Fibroblast of skin of right biceps (primary cell): ENCODE data around the gene FILIP1.
A peak's percentile ranks its signal among the peaks of the same experiment; 100 is the strongest.

Experiments
- DNase-seq: peaks from one replicate; pipeline ENCODE4 v3.0.0-alpha.2; 2013

FILIP1 gene

GRCh38 chr6:75493400-75494064 lies at the start of gene FILIP1:
TSS of gene FILIP1 (minus strand) at chr6:75493800. CDS start at chr6:75414972, 78,828 bp downstream.
- DNase-seq, result peak; percentile 43

- no peak for DNase-seq
Observed at GRCh38 chr6:75543311-75543710, 49.7 kb upstream of the FILIP1 start.

- no peak for DNase-seq
Observed at GRCh38 chr6:75539136-75539535, 45.5 kb upstream of the FILIP1 start.

GRCh38 chr6:75532521-75532920 lies 38.9 kb upstream of the FILIP1 start:
- DNase-seq, result no peak

- no peak for DNase-seq
Observed at GRCh38 chr6:75531174-75531573, 37.6 kb upstream of the FILIP1 start.

- peak; percentile 46 for DNase-seq
Observed at GRCh38 chr6:75530696-75531095, 37.1 kb upstream of the FILIP1 start.

- DNase-seq, result peak; percentile 5
Observed at GRCh38 chr6:75528423-75528822, 34.8 kb upstream of the FILIP1 start.

GRCh38 chr6:75526502-75527127 lies 33.0 kb upstream of the FILIP1 start:
- DNase-seq, result peak; percentile 69

- DNase-seq, result no peak
Observed at GRCh38 chr6:75525682-75526081, 32.1 kb upstream of the FILIP1 start.

- peak; percentile 85 for DNase-seq
Observed at GRCh38 chr6:75524322-75524972, 30.8 kb upstream of the FILIP1 start.

GRCh38 chr6:75516757-75517156 lies 23.2 kb upstream of the FILIP1 start:
- DNase-seq, result no peak

GRCh38 chr6:75512591-75512990 lies 19.0 kb upstream of the FILIP1 start:
- no peak for DNase-seq

- no peak for DNase-seq
Observed at GRCh38 chr6:75505424-75505823, 11.8 kb upstream of the FILIP1 start.

- peak; percentile 17 for DNase-seq
Observed at GRCh38 chr6:75504465-75505222, 11.0 kb upstream of the FILIP1 start.

- peak; percentile 2 for DNase-seq
Observed at GRCh38 chr6:75503291-75503690, 9.7 kb upstream of the FILIP1 start.

- DNase-seq, result no peak
Observed at GRCh38 chr6:75502884-75503283, 9.3 kb upstream of the FILIP1 start.

- DNase-seq, result no peak
Observed at GRCh38 chr6:75501756-75502155, 8.2 kb upstream of the FILIP1 start.

- DNase-seq, result no peak
Observed at GRCh38 chr6:75499640-75500039, 6.0 kb upstream of the FILIP1 start.

GRCh38 chr6:75498862-75499261 lies 5.3 kb upstream of the FILIP1 start:
- no peak for DNase-seq

GRCh38 chr6:75497994-75498393 lies 4.4 kb upstream of the FILIP1 start:
- DNase-seq, result no peak

GRCh38 chr6:75495011-75495410 lies 1.4 kb upstream of the FILIP1 start:
- DNase-seq, result no peak

- no peak for DNase-seq
Observed at GRCh38 chr6:75494290-75494689, 690 bp upstream of the FILIP1 start.

- DNase-seq, result no peak
Observed at GRCh38 chr6:75492386-75493153, 1.0 kb downstream of the FILIP1 start.
